Limb (tissue), 2 donors: ENCODE results near the gene MSANTD1.

ENCODE experiments used
- DNase-seq, 2 donors: peaks; one replicate each; pipeline ENCODE4 v3.0.0-alpha.2; 2016; ENCODE audit errors: extremely low spot score in 2 of 2

The MSANTD1 gene

DNA sequence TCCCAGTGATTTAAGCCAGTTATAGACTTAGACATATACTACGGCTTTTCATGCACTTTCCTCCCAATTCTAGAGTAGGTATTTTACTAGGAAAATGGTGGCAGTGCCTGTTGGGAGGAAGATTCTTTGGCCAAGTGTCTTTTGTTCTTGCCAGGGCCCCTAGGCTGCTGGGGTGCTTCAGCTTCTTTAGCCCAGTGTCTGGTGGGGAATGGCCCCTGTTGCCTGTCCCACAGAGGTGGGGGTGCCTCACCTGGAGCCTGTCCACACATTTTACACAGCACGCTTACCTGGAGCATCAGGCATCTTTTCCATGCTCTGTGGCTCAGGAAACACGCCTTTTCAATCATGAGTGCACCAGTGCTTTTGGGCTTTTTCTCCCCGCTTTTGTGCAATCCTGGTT, 33.2 kb upstream of the MSANTD1 start:
- DNase-seq: no peak

DNA sequence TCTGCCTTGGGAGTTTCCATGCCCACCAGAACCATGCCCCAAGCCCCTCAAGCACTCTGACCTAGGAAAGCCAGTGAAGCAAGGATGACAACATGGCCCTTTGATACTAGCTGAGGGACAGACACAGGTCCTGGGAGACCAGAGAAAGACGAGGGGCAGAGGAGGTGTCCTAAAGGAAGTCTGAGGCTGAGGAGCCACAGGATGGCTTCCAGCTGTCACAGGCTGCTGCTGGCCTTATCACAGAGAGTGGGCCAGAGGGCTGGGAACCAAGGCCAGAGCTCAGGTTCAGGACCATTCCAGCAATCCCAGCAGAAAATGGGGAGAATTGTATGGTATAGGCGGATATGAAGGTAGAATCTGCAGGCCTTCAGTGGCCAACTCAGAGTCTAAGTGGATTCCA, 31.7 kb upstream of the MSANTD1 start:
- no peak for DNase-seq

- DNase-seq: no peak
Measured at GRCh38 chr4:3217771-3218170, 31.2 kb upstream of the MSANTD1 start.

DNA sequence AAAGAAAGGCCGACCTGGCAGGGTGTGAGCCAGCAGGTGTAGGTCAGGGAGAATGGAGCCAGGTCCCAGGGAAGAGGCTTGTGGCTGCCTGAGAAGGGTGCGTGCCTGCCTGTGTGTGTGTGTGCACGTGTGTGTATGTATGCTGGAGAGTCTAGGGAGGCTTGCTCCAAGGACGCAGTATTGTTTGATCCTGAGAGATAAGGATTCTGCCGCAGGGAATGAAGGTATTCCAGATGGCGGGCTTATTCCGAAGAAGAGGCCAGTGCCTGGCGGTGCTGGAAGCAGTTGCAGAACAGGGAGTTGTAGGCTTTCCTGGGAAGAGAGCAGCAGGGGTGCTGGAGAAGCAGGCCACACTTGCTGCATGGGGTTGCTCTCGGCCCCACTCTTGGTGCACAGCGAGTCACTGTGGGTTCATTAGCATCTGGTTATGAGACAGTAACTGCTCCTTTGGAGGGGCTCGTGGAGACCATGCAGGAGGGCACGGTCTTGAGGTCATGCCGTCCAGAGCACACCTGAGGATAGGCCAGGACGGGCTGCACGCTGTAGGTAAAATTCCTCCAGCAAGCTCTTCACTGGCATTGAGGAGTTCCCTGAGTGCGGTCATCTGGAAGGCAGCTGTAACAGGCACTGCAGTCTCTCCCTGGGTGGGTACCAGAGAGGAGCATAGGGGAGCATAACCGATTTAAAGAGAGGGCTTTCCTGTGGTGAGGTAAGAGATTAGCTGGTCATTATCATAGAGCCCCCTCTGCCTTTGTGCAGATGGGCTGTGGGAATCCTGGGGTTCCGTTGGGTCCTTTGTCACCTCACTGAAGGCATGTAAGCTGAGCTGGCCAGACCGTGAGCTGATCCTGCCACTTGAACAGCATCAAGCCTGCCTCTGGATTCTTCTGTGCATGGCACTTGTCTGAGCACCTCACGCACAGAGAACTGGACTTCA, 29.9 kb upstream of the MSANTD1 start:
- DNase-seq: no peak

GRCh38 chr4:3219761-3220475, 29.0 kb upstream of the MSANTD1 start:
- DNase-seq: no peak

DNA sequence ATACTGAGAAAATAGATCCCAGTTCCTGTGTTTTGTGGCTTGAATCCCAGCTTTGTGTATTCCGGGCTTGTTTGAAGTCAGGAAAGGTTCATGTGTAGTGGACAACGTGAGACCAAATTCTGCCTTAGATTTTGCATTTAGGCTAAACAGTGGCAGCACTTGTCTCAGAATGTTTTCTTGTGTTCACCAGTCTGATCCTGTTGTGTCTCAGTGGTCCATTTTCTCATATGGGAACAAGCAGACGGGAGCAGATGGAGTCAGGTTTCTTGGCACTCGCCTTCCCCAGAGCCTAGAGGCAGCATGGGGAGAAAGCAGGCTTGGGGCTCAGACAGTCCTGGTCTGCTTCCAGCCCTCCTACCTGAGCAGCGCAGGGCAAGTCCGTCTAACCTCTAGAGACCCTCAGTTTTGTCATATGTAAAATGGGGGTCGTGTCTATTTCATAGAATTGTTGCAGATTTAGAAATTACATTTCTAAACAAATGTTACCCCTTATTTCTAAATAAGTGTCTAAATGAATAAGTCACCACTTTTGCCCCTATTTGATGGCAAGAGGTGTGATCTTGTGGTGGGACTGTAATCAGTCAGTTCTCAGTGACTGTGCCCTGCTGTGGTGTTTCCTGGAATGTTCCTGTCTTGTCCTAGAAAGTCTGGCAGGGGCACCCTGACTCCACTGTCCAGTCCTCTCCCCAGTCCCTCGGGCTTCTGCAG, 28.3 kb upstream of the MSANTD1 start:
- DNase-seq: no peak

DNA sequence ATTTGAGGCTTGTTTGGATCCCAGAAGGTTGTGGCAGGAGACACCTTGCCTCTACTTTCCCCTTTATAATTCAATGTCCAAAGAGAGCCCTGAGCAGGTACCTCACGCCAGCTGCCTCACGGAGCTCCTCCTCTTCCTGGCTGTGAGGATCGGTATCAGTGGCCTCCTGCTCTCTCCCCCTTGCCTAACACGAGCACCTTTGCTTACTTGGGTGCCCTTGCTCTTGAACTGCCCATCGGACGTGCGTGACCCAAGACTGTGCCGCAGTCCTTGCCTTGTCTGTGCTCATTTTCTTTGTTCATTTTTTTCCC, 27.8 kb upstream of the MSANTD1 start:
- no peak for DNase-seq

DNA sequence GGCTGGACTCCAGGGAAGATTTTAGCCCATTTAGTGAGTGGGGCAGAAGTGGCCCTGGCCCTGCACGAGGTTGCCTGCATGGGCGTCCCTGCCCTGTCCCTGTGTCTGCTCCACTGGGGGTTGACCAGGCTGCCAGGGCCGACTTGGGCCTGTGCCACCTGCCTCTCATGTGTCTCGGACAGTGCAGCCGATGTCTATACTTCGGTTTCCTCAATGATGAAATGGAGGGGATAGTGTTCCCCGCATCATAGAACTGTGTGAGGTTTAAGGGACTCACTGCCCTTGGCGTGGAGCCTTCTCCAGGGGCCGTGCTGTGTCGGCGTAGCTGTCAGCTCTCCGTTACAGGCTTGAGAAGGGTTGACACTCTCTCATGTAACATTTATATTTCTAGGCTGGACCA, 27.0 kb upstream of the MSANTD1 start:
- DNase-seq: no peak

GRCh38 chr4:3223346-3223745, 25.6 kb upstream of the MSANTD1 start:
- DNase-seq: no peak

GRCh38 chr4:3223956-3224748, 24.8 kb upstream of the MSANTD1 start:
- DNase-seq: no peak

GRCh38 chr4:3225071-3225850, 23.7 kb upstream of the MSANTD1 start:
- no peak for DNase-seq

DNA sequence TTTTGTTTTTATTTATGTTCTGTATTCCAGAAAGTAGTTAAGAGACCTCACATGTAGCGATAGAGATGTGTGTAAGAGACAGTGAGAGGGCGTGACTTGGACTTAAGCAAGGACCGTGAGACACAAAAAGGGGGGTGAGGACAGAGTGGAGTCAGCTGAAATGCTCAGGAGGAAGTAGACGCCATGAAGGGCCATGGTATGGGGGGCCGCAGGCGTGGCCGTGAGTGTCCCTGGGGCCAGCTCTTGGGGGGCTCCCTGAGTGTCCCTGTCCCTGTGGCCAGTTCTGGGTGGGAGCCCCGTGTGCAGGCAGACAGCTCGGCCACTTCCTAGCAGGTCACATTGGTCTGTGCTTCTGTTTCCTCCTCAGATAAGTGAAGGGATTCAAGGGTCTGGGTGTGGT, 23.0 kb upstream of the MSANTD1 start:
- DNase-seq: no peak

GRCh38 chr4:3226467-3226866, 22.5 kb upstream of the MSANTD1 start:
- DNase-seq: no peak

DNA sequence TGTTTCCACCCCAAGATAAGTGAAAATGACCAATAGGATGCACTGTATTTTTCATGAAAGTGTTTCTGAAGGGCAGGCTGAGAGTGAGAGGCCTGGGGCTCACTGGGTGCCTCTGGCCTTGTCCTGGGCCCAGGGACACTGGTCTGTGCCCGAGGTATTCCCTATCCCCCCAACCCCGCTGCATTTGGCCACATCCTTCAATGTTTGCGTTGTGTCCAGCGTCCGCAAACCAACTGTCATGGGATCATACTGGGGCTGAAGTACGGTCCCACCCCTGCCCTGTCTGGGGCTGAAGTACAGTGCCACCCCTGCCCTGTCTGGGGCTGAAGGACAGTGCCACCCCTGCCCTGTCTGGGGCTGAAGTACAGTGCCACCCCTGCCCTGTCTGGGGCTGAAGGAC, 22.0 kb upstream of the MSANTD1 start:
- no peak for DNase-seq

- DNase-seq: no peak
Measured at GRCh38 chr4:3227878-3228675, 20.9 kb upstream of the MSANTD1 start.

DNA sequence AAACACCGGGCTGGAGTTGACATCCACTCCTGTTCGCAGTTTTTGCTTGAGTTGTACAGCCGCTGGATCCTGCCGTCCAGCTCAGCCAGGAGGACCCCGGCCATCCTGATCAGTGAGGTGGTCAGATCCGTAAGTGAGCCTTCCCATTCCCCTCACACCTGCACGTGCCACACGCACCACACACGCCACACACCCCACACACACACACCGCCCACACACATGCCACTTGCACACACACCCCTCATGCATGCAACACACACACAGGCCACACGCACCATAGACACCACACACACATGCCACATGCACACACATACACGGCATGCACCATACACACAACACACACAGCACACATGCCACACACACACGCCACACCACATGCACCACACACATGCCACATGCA, 20.1 kb upstream of the MSANTD1 start:
- DNase-seq: no peak

- DNase-seq: no peak
Measured at GRCh38 chr4:3229328-3229727, 19.6 kb upstream of the MSANTD1 start.

- no peak for DNase-seq
Measured at GRCh38 chr4:3229964-3230363, 19.0 kb upstream of the MSANTD1 start.

DNA sequence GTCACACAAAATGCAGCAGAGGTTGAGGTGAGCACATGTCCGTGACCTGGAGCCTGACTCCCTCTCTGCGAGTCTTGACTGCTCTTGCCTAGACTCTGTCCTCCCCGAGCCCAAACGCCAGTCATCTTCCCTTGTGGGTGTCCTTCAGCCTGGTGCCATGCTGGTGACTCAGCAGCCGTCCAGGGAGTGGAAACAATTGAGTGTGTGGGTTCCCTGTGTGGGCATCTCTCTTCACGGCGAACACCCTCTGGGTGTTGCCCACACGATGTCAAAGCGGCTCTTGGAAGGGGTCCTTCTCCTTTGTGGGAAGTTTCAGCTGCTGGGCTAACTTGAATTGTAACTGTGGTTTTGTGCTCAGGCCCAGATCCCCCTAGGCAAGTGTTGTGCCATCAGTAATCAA, 17.5 kb upstream of the MSANTD1 start:
- DNase-seq: no peak

- DNase-seq: no peak
Measured at GRCh38 chr4:3232001-3232400, 17.0 kb upstream of the MSANTD1 start.
